Neural cell (in vitro differentiated cells): Measurements from ENCODE around the gene RSPRY1. TPM values are rescaled to one million over a fixed set of nuclear protein-coding genes. Genes with fewer than 3 reads are reported as not detected.

Experiments used
- H2AFZ ChIP-seq: fragments of 200-600, 300-800 bp; sonication (generic), shearing (Covaris generic); 2 replicates; pipeline ENCODE4 v1.6.0; 2014; ENCODE audit warnings: low read depth, mild to moderate bottlenecking, antibody characterized with exemption, low read length, moderate library complexity
- H3F3A ChIP-seq: fragments of 200-600 bp; shearing (Covaris generic); 2 replicates; pipeline ENCODE4 v1.6.1; 2016; ENCODE audit warnings: mild to moderate bottlenecking, moderate library complexity, mixed read lengths, antibody characterized with exemption, low read length; ENCODE audit not compliant: insufficient read depth, poor library complexity, severe bottlenecking
- H3K27ac ChIP-seq: fragments of 200-600, 300-800 bp; sonication (generic), shearing (Covaris generic); 2 replicates; pipeline ENCODE4 v1.5.1; 2014; ENCODE audit warnings: mild to moderate bottlenecking, low read length, moderate library complexity
- H3K27me3 ChIP-seq: fragments of 300-800, 200-600 bp; sonication (generic), shearing (Covaris generic); 2 replicates; pipeline ENCODE4 v1.6.0; 2014; ENCODE audit warnings: mild to moderate bottlenecking, low read depth, low read length, moderate library complexity; ENCODE audit not compliant: insufficient read depth
- H3K36me3 ChIP-seq: fragments of 300-800, 200-600 bp; sonication (generic), shearing (Covaris generic); 2 replicates; pipeline ENCODE4 v1.5.1; 2014; ENCODE audit warnings: mild to moderate bottlenecking, antibody characterized with exemption, low read length, moderate library complexity; ENCODE audit not compliant: insufficient read depth
- H3K4me2 ChIP-seq: fragments of 300-800, 200-600 bp; sonication (generic), shearing (Covaris generic); 2 replicates; pipeline ENCODE4 v1.6.0; 2014; ENCODE audit warnings: mild to moderate bottlenecking, low read length
- H3K4me3 ChIP-seq: fragments of 300-800, 200-600 bp; sonication (generic), shearing (Covaris generic); 2 replicates; pipeline ENCODE4 v1.5.1; 2014; ENCODE audit warnings: mild to moderate bottlenecking, low read length, moderate library complexity
- H3K79me2 ChIP-seq: fragments of 200-600 bp; shearing (Covaris generic); replicated peaks from 2 replicates; pipeline ENCODE4 v1.6.0; 2014; ENCODE audit warnings: mild to moderate bottlenecking, low read length, moderate library complexity; ENCODE audit not compliant: insufficient read depth
- H3K9ac ChIP-seq: fragments of 300-800, 200-600 bp; sonication (generic), shearing (Covaris generic); 2 replicates; pipeline ENCODE4 v1.6.1; 2016; ENCODE audit warnings: mild to moderate bottlenecking, low read length, mixed read lengths
- H3K9me2 ChIP-seq: fragments of 200-600 bp; shearing (Covaris generic); 2 replicates; pipeline ENCODE4 v1.6.1; 2016; ENCODE audit warnings: mild to moderate bottlenecking, low read length, mixed read lengths; ENCODE audit not compliant: insufficient read depth
- H3K9me3 ChIP-seq: fragments of 200-600, 300-800 bp; sonication (generic), shearing (Covaris generic); 2 replicates; pipeline ENCODE4 v1.6.1; 2016; ENCODE audit warnings: mild to moderate bottlenecking, mixed run types, low read length, moderate library complexity, mixed read lengths
- H4K20me1 ChIP-seq: fragments of 200-600 bp; shearing (Covaris generic); 2 replicates; pipeline ENCODE4 v1.6.1; 2016; ENCODE audit warnings: mild to moderate bottlenecking, mixed run types; ENCODE audit not compliant: insufficient read depth
- CTCF ChIP-seq: fragments of 450-650 bp; IDR thresholded peaks from 2 replicates; pipeline ENCODE4 v1.5.1; 2014; ENCODE audit warnings: antibody characterized with exemption, mild to moderate bottlenecking, moderate library complexity; ENCODE audit not compliant: poor library complexity, severe bottlenecking
- EP300 ChIP-seq: fragments of 450-650 bp; conservative IDR thresholded peaks from 2 replicates; pipeline ENCODE4 v1.6.1; 2014; ENCODE audit warnings: antibody characterized with exemption, mild to moderate bottlenecking, moderate library complexity; ENCODE audit not compliant: poor library complexity, severe bottlenecking
- EZH2 ChIP-seq: fragments of 200-600, 300-800 bp; shearing (Covaris generic), sonication (generic); IDR thresholded peaks from 2 replicates; pipeline ENCODE4 v1.6.1; 2014; ENCODE audit warnings: antibody characterized with exemption, low read length, borderline replicate concordance, mild to moderate bottlenecking; ENCODE audit not compliant: insufficient read depth, poor library complexity, severe bottlenecking
- MXI1 ChIP-seq: fragments of 450-650 bp; conservative IDR thresholded peaks from 2 replicates; pipeline ENCODE4 v1.6.1; 2014; ENCODE audit warnings: antibody characterized with exemption, mild to moderate bottlenecking; ENCODE audit not compliant: poor library complexity, severe bottlenecking
- POLR2AphosphoS5 ChIP-seq: IDR thresholded peaks from 2 replicates; pipeline ENCODE4 v1.6.1; 2012
- RAD21 ChIP-seq: fragments of 450-650 bp; conservative IDR thresholded peaks from 2 replicates; pipeline ENCODE4 v1.6.1; 2014; ENCODE audit warnings: antibody characterized with exemption, mild to moderate bottlenecking, moderate library complexity
- REST ChIP-seq: IDR thresholded peaks from 2 replicates; pipeline ENCODE4 v1.6.1; 2012; ENCODE audit warnings: borderline replicate concordance
- SMC3 ChIP-seq: fragments of 450-650 bp; conservative IDR thresholded peaks from 2 replicates; pipeline ENCODE4 v1.6.1; 2014; ENCODE audit warnings: antibody characterized with exemption, mild to moderate bottlenecking, moderate library complexity; ENCODE audit not compliant: poor library complexity
- TAF1 ChIP-seq: IDR thresholded peaks from 2 replicates; pipeline ENCODE4 v1.6.1; 2012; ENCODE audit warnings: low read depth
- polyA plus RNA-seq: library from polyadenylated mRNA; depleted of rRNA; stranded (reverse); fragments of >200 nt; gene quantifications from 2 replicates; pipeline ENCODE4 v1.2.3, GENCODE V29; 2014

The RSPRY1 gene
- polyA plus RNA-seq, 1 donor from 2014 or later = 62.0 TPM

GRCh38 chr16:57239107-57239506, 53.0 kb downstream of the RSPRY1 start:
- no peaks in the 10 kb centered on the region for H3K27me3 ChIP-seq
- H3K4me3 ChIP-seq = no peak overlapping the region
- no peak overlapping the region for H2AFZ ChIP-seq
- H3F3A ChIP-seq = no peaks in the 10 kb centered on the region
- H3K4me2 ChIP-seq = no peak overlapping the region
- H4K20me1 ChIP-seq = no peaks in the 10 kb centered on the region
- TF ChIP-seq EZH2 (no peak), MXI1 (no peak), SMC3 (no peak), CTCF (no peak), EP300 (no peak), TAF1 (no peak), REST (no peak), RAD21 (no peak), POLR2AphosphoS5 (no peak)
- peaks cover 19% of the 10 kb centered on the region for H3K36me3 ChIP-seq
- no peaks in the 10 kb centered on the region for H3K79me2 ChIP-seq
- no peak overlapping the region for H3K9ac ChIP-seq
- H3K9me3 ChIP-seq = no peaks in the 10 kb centered on the region
- H3K9me2 ChIP-seq = no peaks in the 10 kb centered on the region
- no peak overlapping the region for H3K27ac ChIP-seq

- Histone ChIP-seq H3K9me2 (no peaks in the 10 kb centered on the region), H2AFZ (no peak overlapping the region), H3F3A (peaks cover 5% of the 10 kb centered on the region), H3K36me3 (peaks cover 6% of the 10 kb centered on the region), H4K20me1 (no peaks in the 10 kb centered on the region), H3K79me2 (peaks cover 4% of the 10 kb centered on the region), H3K4me2 (no peak overlapping the region), H3K4me3 (no peak overlapping the region), H3K27ac (no peak overlapping the region), H3K27me3 (no peaks in the 10 kb centered on the region), H3K9ac (no peak overlapping the region), H3K9me3 (no peaks in the 10 kb centered on the region)
- TF ChIP-seq POLR2AphosphoS5 (no peak), MXI1 (no peak), SMC3 (no peak), CTCF (no peak), REST (no peak), EZH2 (no peak), RAD21 (no peak), TAF1 (no peak), EP300 (no peak)
These were observed 54.7 kb downstream of the RSPRY1 start for GRCh38 chr16:57240851-57241250.
